Nephron progenitor cell (in vitro differentiated cells): Measurements from ENCODE around the gene KCNAB1.

Experiments used
- DNase-seq: peaks from one replicate; pipeline ENCODE4 v3.0.0; 2021
- H3K27ac Mint-ChIP-seq: 2 replicates; pipeline ENCODE4 v1.8.0; 2021; ENCODE audit warnings: mild to moderate bottlenecking, moderate library complexity, mixed read lengths
- H3K27me3 Mint-ChIP-seq: 2 replicates; pipeline ENCODE4 v1.8.0; 2021; ENCODE audit warnings: mild to moderate bottlenecking, low read depth, mixed read lengths; ENCODE audit not compliant: poor library complexity
- H3K36me3 Mint-ChIP-seq: 2 replicates; pipeline ENCODE4 v1.8.0; 2021; ENCODE audit warnings: low read depth, mixed read lengths
- H3K4me1 Mint-ChIP-seq: 2 replicates; pipeline ENCODE4 v1.8.0; 2021; ENCODE audit warnings: mixed read lengths
- H3K4me3 Mint-ChIP-seq: 2 replicates; pipeline ENCODE4 v1.8.0; 2021; ENCODE audit warnings: mild to moderate bottlenecking, moderate library complexity, mixed read lengths
- H3K9me3 Mint-ChIP-seq: 2 replicates; pipeline ENCODE4 v1.8.0; 2021; ENCODE audit warnings: mild to moderate bottlenecking, moderate library complexity, mixed read lengths
- CTCF ChIP-seq: fragments of 200-600 bp; sonication (generic); IDR thresholded peaks from 2 replicates; pipeline ENCODE4 v1.5.0; 2021; ENCODE audit warnings: antibody characterized with exemption

The KCNAB1 gene

DNA sequence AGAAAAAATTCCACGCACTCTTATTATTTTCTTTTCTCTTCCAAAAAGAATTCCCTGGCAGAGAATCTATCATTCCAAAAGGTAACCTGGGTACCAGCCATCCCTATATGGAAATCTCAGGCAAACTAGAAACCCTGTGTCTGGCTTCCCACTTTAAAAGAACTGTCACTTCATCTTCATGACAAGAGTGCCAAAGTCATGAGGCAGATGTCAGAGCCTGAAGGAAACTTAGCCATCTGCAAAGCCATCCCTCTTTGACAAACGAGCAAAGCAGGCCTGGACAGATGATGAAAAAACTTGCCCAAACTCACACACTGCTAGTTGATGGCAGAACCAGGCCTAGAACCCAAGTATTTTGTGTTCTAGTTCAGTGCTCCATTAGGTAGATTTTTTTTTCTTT, 418.7 kb downstream of the KCNAB1 start:
- DNase-seq, result no peak

DNA sequence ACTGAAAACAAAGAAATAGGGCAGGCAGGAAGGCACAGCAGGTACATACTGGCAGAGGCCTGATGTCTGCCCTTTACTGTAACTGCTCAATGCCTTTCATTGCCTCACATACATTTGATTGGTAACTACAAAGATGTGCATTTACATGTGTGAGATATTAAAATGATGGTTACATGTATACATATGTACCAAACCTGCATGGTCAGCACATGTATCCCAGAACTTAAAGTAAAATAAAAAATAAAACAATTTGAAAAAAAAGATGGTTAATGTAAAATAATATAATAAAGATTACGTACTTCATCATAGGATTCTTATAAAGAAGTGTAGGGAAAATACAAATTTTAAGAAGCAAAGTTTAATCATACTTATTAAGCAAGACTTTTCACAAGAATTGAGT, 419.4 kb downstream of the KCNAB1 start:
- H3K4me1 Mint-ChIP-seq, result peaks cover 9% of the 10 kb centered on the region
- no peak overlapping the region for H3K27ac Mint-ChIP-seq
- TF ChIP-seq CTCF, result no peak
- H3K4me3 Mint-ChIP-seq, result no peak overlapping the region
- H3K27me3 Mint-ChIP-seq, result no peaks in the 10 kb centered on the region
- H3K36me3 Mint-ChIP-seq, result peaks cover 11% of the 10 kb centered on the region
- no peaks in the 10 kb centered on the region for H3K9me3 Mint-ChIP-seq
- no peak for DNase-seq

More for the DNA sequence above, 418.7 kb downstream of the KCNAB1 start:
- no peak overlapping the region for H3K27ac Mint-ChIP-seq
- TF ChIP-seq CTCF, result no peak
- no peak overlapping the region for H3K4me3 Mint-ChIP-seq
- peaks cover 8% of the 10 kb centered on the region for H3K36me3 Mint-ChIP-seq
- H3K4me1 Mint-ChIP-seq, result peaks cover 9% of the 10 kb centered on the region
- no peaks in the 10 kb centered on the region for H3K27me3 Mint-ChIP-seq
- H3K9me3 Mint-ChIP-seq, result no peaks in the 10 kb centered on the region

- Mint-ChIP-seq H3K27ac (no peak overlapping the region), H3K36me3 (peaks cover 33% of the 10 kb centered on the region), H3K27me3 (no peaks in the 10 kb centered on the region), H3K4me1 (no peaks in the 10 kb centered on the region), H3K9me3 (no peaks in the 10 kb centered on the region), H3K4me3 (no peak overlapping the region)
- DNase-seq, result no peak
- TF ChIP-seq CTCF, result no peak
Observed at GRCh38 chr3:156542101-156543042, 422.0 kb downstream of the KCNAB1 start.

GRCh38 chr3:156543043-156543555, 422.7 kb downstream of the KCNAB1 start:
- no peaks in the 10 kb centered on the region for H3K9me3 Mint-ChIP-seq

DNA sequence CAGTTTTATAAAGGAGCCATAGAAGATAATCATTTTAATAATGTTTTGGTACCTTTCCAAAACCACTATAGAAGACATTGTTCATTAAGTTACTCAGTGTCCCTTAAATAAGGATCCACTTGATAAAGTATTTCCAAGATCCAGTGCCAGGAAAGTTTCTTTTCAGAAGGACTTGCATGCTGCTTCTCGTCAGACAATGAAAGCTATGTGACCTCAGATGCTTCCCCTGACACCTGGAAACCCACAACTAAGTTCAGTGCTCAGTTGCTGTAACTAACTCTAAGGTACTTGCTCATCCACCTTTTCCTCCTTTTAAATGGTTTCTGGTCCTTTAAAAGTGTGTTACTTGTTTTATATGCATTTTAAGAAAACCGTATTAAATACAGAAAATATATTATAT, 427.3 kb downstream of the KCNAB1 start:
- H3K27me3 Mint-ChIP-seq, result no peaks in the 10 kb centered on the region
- no peaks in the 10 kb centered on the region for H3K9me3 Mint-ChIP-seq
- H3K4me3 Mint-ChIP-seq, result no peak overlapping the region
- no peak for DNase-seq
- H3K36me3 Mint-ChIP-seq, result peaks cover 74% of the 10 kb centered on the region
- peak overlapping the region; percentile 41 for H3K27ac Mint-ChIP-seq
- no peak for TF ChIP-seq CTCF
- peaks cover 26% of the 10 kb centered on the region for H3K4me1 Mint-ChIP-seq

More at GRCh38 chr3:156543043-156543555, 422.7 kb downstream of the KCNAB1 start:
- Mint-ChIP-seq H3K4me1 (no peaks in the 10 kb centered on the region), H3K4me3 (no peak overlapping the region), H3K36me3 (peaks cover 40% of the 10 kb centered on the region), H3K27me3 (no peaks in the 10 kb centered on the region), H3K27ac (no peak overlapping the region)
- no peak for TF ChIP-seq CTCF
- DNase-seq, result no peak
